AG08395 (cell line): ENCODE measurements around the gene FUCA2.
A peak's percentile ranks its signal among the peaks of the same experiment; 100 is the strongest.
"Not testable (repeated sequence)": the region's sequence is repeated elsewhere in the genome, so short reads cannot be mapped to it uniquely, and the experiment has no call there.

ENCODE experiments used
- DNase-seq: peaks from one replicate; pipeline ENCODE4 v3.0.0; 2012; ENCODE audit warnings: mixed read lengths, low spot score

FUCA2 gene

GRCh38 chr6:143535189-143535614 is 23.7 kb upstream of the FUCA2 start:
- no peak for DNase-seq

GRCh38 chr6:143531720-143532499 is 20.4 kb upstream of the FUCA2 start:
- DNase-seq = no peak

- DNase-seq = peak; percentile 17
Observed at GRCh38 chr6:143529095-143529494, 17.6 kb upstream of the FUCA2 start.

GRCh38 chr6:143528164-143528811 is 16.8 kb upstream of the FUCA2 start:
- no peak for DNase-seq

GRCh38 chr6:143527677-143528076 is 16.2 kb upstream of the FUCA2 start:
- DNase-seq = no peak

GRCh38 chr6:143525356-143525755 is 13.8 kb upstream of the FUCA2 start:
- no peak for DNase-seq

GRCh38 chr6:143522039-143522600 is 10.6 kb upstream of the FUCA2 start:
- no peak for DNase-seq

GRCh38 chr6:143517447-143517773 is 5.9 kb upstream of the FUCA2 start:
- DNase-seq = no peak

GRCh38 chr6:143516690-143517446 is 5.3 kb upstream of the FUCA2 start:
- DNase-seq = no peak

- no peak for DNase-seq
Observed at GRCh38 chr6:143515766-143516355, 4.3 kb upstream of the FUCA2 start.

GRCh38 chr6:143515061-143515760 is 3.7 kb upstream of the FUCA2 start:
- peak; percentile 58 for DNase-seq

GRCh38 chr6:143513410-143513809 is 1.9 kb upstream of the FUCA2 start:
- DNase-seq = no peak

GRCh38 chr6:143510326-143510725 is 1.2 kb downstream of the FUCA2 start:
- not testable (repeated sequence) for DNase-seq

- DNase-seq = no peak
Observed at GRCh38 chr6:143507358-143508145, 4.0 kb downstream of the FUCA2 start.

- DNase-seq = no peak
Observed at GRCh38 chr6:143506620-143507019, 4.9 kb downstream of the FUCA2 start.

- DNase-seq = no peak
Observed at GRCh38 chr6:143506199-143506598, 5.3 kb downstream of the FUCA2 start.

- no peak for DNase-seq
Observed at GRCh38 chr6:143505537-143505936, 6.0 kb downstream of the FUCA2 start.

- no peak for DNase-seq
Observed at GRCh38 chr6:143505111-143505510, 6.4 kb downstream of the FUCA2 start.

- no peak for DNase-seq
Observed at GRCh38 chr6:143504369-143504768, 7.2 kb downstream of the FUCA2 start.

- DNase-seq = no peak
Observed at GRCh38 chr6:143501851-143502250, 9.7 kb downstream of the FUCA2 start.

- DNase-seq = no peak
Observed at GRCh38 chr6:143498428-143498827, 13.1 kb downstream of the FUCA2 start.
